ENCODE measurements around the gene VAC14.

The VAC14 gene

DNA sequence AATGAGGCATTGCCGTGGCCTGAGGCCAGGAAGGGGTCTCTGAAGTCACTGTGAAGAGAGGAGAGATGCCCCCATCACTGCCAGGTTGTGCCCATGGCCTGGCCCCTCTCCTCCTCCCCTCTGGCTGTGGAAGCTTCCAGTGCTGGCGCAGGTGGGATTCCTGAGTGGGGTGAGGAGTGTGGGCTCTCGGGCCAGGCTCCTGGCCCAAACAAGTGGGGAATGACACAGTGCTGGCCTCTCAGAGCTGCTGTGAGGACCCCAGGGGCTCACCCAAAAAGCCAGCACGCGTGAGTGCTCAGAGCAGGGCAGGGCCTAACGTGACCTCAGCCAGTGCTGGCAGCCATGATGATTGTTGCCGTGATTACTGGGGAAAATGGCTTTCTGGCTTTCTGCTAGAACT is 61.6 kb downstream of the VAC14 start:
- TF ChIP-seq, protein P1, sequence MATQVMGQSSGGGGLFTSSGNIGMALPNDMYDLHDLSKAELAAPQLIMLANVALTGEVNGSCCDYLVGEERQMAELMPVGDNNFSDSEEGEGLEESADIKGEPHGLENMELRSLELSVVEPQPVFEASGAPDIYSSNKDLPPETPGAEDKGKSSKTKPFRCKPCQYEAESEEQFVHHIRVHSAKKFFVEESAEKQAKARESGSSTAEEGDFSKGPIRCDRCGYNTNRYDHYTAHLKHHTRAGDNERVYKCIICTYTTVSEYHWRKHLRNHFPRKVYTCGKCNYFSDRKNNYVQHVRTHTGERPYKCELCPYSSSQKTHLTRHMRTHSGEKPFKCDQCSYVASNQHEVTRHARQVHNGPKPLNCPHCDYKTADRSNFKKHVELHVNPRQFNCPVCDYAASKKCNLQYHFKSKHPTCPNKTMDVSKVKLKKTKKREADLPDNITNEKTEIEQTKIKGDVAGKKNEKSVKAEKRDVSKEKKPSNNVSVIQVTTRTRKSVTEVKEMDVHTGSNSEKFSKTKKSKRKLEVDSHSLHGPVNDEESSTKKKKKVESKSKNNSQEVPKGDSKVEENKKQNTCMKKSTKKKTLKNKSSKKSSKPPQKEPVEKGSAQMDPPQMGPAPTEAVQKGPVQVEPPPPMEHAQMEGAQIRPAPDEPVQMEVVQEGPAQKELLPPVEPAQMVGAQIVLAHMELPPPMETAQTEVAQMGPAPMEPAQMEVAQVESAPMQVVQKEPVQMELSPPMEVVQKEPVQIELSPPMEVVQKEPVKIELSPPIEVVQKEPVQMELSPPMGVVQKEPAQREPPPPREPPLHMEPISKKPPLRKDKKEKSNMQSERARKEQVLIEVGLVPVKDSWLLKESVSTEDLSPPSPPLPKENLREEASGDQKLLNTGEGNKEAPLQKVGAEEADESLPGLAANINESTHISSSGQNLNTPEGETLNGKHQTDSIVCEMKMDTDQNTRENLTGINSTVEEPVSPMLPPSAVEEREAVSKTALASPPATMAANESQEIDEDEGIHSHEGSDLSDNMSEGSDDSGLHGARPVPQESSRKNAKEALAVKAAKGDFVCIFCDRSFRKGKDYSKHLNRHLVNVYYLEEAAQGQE (IDR thresholded peaks at IDR 0.05; ENCODE audit: insufficient read depth in 1 of 2, low read depth in 2 of 2, low read length in 2 of 2) = no peak
- TF ChIP-seq TAF1 (IDR thresholded peaks at IDR 0.05; ENCODE audit: borderline replicate concordance, insufficient read depth, low read length) = no peak

DNA sequence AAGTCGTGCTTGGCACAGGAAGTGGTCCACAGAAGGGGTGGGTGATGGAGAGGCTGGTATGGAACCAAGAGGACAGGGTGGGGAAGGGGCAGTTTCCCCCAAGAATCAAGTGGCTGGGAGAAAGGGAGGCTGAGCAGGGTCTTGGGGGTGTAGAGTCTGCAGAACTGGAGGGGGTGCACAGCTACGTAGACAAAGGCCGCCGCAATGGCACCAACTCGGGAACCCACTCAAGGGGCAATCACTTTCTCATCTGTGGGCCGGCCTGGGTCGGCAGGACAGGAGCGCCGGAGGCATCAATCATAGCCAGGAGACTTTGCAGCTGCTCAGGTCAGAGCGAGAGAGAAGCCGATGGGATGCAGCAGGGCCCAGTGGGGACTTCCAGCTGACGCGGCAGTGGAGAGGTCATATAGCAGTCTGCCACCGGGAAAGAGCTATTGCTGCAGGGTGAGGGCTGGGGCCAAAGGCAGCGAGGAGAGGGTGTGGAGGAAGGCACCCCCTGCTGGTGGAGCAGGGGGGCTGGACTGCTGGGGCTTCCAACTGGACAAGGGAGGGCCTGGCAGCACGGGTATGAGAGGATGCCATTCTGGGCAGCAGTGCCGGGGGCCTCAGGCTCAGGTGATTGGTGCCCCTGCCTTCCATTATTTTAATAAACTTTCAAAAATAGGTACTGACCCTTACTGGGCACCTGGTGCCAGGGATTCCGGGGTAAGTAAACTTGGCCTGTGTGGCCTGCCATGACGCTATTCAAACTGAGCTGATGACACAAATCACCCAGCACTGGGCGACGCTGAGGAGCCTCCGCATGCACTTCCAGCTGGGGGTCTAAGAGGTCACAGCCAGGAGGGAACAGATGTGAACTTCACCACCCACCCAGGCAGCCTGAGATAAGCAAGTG is 62.6 kb downstream of the VAC14 start:
- TF ChIP-seq, protein P1 (IDR thresholded peaks at IDR 0.05; ENCODE audit: insufficient read depth in 1 of 2, low read depth in 2 of 2, low read length in 2 of 2) = no peak
- TF ChIP-seq SIN3A (IDR thresholded peaks at IDR 0.05; ENCODE audit: borderline replicate concordance, insufficient read depth, low read length) (no peak), FOXP2 (optimal IDR thresholded peaks at IDR 0.05; ENCODE audit: borderline replicate concordance, extremely low read depth, extremely low read length, insufficient read depth) (peak; percentile 25), TAF1 (IDR thresholded peaks at IDR 0.05; ENCODE audit: borderline replicate concordance, insufficient read depth, low read length) (no peak), POLR2AphosphoS5 (IDR thresholded peaks at IDR 0.05; ENCODE audit: low read depth, low read length) (no peak)

DNA sequence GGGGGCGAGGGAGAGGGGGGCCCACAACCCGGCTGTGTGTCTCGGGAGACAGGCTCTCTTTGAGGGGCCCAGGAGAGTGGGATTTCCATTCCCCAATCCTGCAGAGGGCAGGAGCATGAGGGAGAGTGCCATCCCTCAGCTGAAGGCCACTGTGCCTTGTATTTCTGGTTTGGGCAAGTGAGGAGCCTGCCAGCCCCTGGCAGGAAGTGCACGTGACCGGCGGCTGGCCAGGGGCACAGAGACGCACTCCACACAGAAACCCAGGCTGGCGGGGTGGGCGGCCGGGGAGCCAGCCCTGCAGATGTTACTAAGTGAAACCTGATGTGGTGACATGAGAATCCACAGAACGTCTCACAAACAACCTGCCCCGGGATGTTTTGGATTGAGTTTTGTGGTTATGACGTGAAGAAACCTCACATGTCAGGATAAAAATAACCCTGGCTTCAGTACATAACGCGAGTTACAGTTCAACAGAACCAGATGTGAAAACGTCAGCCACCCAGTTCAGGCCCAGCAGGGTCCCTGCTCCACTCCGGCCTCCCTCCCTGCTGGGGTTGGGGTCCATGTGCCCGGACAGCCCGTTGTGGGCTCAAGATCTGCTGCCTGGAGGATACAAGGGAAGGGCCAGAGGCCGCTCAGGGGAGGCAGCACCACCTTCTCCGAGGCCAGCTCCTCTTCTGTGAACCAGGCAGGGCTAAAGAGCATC is 63.4 kb downstream of the VAC14 start:
- TF ChIP-seq SIN3A (IDR thresholded peaks at IDR 0.05; ENCODE audit: borderline replicate concordance, insufficient read depth, low read length) = no peak
- no peak for TF ChIP-seq TAF1 (IDR thresholded peaks at IDR 0.05; ENCODE audit: borderline replicate concordance, insufficient read depth, low read length)

DNA sequence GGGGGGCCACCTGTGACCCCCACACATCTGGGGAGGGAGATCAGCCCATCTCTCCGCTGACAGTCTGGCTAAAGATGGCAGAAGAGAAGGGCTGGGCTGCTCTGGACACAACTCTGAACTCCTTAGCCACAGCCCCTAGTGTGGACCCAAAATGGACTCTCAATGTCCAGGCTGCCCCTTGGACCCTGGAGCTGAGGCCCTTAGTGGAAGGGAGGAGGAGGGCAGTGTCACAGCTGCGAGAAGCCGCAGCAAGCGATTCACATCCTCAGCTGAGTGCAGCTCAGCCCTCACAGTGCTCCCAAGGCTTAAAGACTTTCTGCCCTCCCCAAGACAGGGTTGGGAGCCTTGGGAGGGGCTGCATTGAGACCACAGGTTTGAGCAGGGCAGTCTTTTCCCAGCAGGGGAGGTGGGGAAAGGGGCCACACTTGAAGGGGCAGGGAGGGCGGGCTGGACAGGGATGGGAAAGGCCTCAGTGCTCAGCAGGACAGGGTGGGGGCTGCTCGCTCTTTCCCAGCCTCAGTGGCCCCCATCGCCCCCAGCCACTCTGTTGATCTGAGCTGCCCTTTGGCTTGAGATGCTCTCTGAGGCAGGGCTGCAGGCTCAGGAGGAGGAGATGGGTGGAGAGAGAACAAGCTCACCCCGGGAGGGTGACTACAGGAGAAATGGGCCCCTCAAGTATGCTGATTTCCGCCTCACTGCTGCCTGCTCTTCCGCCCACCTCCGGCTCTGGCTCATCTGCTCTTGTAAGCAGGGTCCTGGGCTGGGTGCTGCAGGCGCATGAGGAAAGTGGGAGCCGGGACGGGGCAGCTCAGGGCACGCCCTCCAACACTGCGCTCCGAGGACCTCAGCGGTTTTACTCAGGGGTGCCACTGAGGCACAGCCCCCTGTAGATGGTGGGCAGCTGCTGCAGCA is 64.2 kb downstream of the VAC14 start:
- TF ChIP-seq FOXP2 (optimal IDR thresholded peaks at IDR 0.05; ENCODE audit: borderline replicate concordance, extremely low read depth, extremely low read length, insufficient read depth) = no peak
- no peak for TF ChIP-seq SIN3A (IDR thresholded peaks at IDR 0.05; ENCODE audit: borderline replicate concordance, insufficient read depth, low read length)
- no peak for TF ChIP-seq TAF1 (IDR thresholded peaks at IDR 0.05; ENCODE audit: borderline replicate concordance, insufficient read depth, low read length)
- TF ChIP-seq, protein P1 (IDR thresholded peaks at IDR 0.05; ENCODE audit: insufficient read depth in 1 of 2, low read depth in 2 of 2, low read length in 2 of 2) = no peak
- no peak for TF ChIP-seq POLR2AphosphoS5 (IDR thresholded peaks at IDR 0.05; ENCODE audit: low read depth, low read length)
